Stimulated activated CD4-positive, alpha-beta T cell treated with anti-CD3 and anti-CD28 coated beads, Interleukin-15, amount 100 ng/mL, for 24 hours (primary cell): ENCODE measurements around the gene PMPCB.
A peak's percentile ranks its signal among the peaks of the same experiment; 100 is the strongest.

ENCODE experiments used
- DNase-seq: peaks from one replicate; pipeline ENCODE4 v3.0.0-alpha.2; 2020

PMPCB gene

DNA sequence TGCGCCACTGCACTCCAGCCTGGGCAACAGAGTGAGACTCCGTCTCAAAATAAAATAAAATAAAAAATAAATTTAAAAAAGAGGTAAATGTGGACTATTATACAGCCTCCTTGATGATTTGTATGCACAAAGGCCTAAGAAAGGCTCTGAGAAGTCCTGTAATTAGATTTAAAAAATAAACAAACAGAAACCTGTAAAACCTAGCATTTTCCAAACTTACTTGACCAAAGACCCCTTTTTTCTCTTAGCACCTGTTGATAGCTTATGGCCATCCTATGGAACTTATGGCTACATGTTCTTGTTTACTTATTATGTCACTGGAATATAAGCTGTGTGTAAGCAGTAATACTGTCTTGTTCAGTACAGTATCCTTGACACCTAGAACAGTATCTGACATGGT, 41.6 kb downstream of the PMPCB start:
- DNase-seq, result no peak

- DNase-seq, result no peak
Measured at GRCh38 chr7:103341466-103341865, 44.2 kb downstream of the PMPCB start.

- DNase-seq, result no peak
Measured at GRCh38 chr7:103343332-103343731, 46.1 kb downstream of the PMPCB start.

DNA sequence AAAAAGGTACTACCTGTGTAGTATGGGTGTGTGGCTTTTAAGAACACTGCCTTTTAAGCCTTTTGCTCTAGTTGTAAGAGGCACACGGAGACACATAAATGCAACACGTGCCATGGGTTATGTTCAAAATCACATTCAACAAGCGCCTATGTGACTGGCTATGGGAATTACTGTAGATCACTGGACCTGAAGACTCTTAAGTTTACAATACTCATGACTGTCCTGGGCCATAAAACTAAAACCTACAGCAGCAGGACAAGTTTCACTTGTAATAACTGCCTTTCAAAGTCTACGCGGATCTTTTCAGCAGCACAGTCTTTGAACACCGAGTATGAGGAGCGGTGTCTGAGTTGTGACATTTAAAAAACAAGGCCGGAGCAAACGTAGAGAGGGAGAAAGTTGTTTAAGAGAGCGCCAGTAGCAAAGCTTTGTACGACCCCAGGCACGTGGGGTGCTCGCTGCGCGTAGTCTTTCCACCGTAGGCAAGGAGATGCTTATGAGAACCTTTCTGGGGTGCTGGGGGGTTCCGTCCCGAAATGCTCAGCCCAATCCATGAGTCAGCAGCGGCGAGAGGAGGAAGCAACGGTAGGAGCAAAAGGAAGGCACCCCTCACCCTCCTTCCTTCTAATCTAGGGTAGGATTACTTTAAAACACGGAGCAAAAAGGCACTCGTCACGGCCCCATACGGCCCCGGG, 46.7 kb downstream of the PMPCB start:
- DNase-seq, result peak; percentile 55

- DNase-seq, result peak; percentile 91
Measured at GRCh38 chr7:103344453-103345149, 47.4 kb downstream of the PMPCB start, which contains the start of gene DNAJC2. Gene DNAJC2 (minus strand): TSS chr7:103344767. CDS start chr7:103344622, 145 bp downstream.

GRCh38 chr7:103346396-103346795, 49.2 kb downstream of the PMPCB start:
- DNase-seq, result no peak

DNA sequence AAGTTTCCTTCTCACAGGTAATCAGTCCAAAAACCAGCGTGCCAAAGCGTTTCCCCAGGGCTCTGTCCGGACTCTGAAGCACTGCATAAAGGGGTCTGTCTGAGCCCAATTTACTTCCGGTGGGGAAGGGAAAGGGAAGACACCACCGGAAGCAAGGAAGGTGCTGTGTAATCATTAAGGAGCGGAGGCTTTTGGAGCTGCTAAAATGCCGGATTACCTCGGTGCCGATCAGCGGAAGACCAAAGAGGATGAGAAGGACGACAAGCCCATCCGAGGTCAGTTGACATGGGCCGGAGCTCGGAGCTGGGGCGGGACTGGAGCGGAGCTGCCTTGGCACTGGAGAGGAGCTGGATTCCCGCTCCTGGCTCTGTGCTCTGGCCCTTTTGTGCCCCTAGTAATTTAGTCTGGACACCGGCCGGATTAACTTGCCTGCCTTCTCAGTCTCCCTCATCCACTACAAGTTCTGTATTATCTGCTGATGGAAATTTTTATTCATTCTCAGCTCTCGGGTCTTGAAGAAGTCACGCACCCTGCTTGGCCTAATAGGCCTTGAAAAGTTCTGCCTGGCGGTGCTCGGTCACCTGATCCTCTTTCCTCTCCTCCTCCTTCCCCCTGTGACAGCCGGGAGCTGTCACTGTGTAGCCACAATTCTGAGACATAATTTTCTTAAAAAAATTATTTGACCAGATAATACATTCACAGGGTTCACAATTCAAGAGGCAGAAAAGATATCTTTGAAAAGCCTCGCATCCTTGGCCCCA, 50.5 kb downstream of the PMPCB start, which contains the start of gene PSMC2:
PSMC2 (plus strand) TSS at position 137 of the 761 bp plus-strand sequence; CDS start at position 206, 69 bp downstream.
- peak; percentile 85 for DNase-seq

- DNase-seq, result no peak
Measured at GRCh38 chr7:103348452-103348851, 51.2 kb downstream of the PMPCB start.

DNA sequence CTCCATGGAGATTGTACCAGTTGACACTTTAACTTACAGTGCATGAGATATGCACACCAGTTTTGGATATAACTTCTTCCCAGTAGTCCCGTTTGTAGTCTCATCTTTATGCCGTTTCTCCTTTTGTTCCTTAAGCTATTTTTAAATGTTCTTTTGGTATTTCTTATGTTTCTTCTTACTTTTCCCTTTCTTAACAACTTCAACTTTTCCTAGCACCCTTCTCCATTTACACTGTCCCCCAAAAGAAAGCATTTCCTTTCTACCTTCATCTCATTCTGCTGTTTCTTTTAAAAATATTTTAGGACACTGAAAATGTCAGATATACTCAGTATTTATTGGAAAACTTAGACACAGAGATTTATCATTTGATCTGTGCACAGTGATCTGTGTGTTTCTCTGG, 51.7 kb downstream of the PMPCB start:
- no peak for DNase-seq

- DNase-seq, result no peak
Measured at GRCh38 chr7:103349805-103350204, 52.6 kb downstream of the PMPCB start.
